Gastrocnemius medialis (tissue), 4 donors: ENCODE data around the gene PRKN. TPM values are rescaled to one million over a fixed set of nuclear protein-coding genes. Genes with fewer than 3 reads are reported as not detected.

ENCODE experiments used
- ATAC-seq, 2 donors: fragments of 150-250 bp; one replicate each; pipeline ENCODE4 v1.9.1; 2016
- DNase-seq, 2 donors: peaks; one replicate each; pipeline ENCODE4 v3.0.0-alpha.2; 2019
- H3K27ac ChIP-seq, 4 donors: fragments of 200-600 bp; sonication (generic); 1 replicate in 1 of 4; 2 replicates in 3 of 4; pipeline ENCODE4 v1.5.1; 2016 to 2018; ENCODE audit warnings: mild to moderate bottlenecking in 2 of 4, moderate library complexity in 1 of 4
- H3K27me3 ChIP-seq, 3 donors: fragments of 200-600 bp; sonication (generic) in 2 of 3; 1 replicate in 1 of 3; 2 replicates in 2 of 3; pipeline versions ENCODE4 v1.5.1 to v1.6.0; 2016 to 2019; ENCODE audit warnings: mild to moderate bottlenecking in 1 of 3, moderate library complexity in 1 of 3
- H3K36me3 ChIP-seq, 2 donors: fragments of 200-600 bp; sonication (generic) in 1 of 2; one replicate each; pipeline ENCODE4 v1.5.1; 2017 to 2018
- H3K4me1 ChIP-seq, 2 donors: fragments of 200-600 bp; sonication (generic) in 1 of 2; one replicate each; pipeline ENCODE4 v1.5.1; 2016 to 2017; ENCODE audit warnings: mild to moderate bottlenecking in 2 of 2
- H3K4me3 ChIP-seq, 4 donors: fragments of 200-600 bp; sonication (generic) in 3 of 4; 1 replicate in 1 of 4; 2 replicates in 3 of 4; pipeline ENCODE4 v1.5.1; 2016 to 2019; ENCODE audit warnings: mild to moderate bottlenecking in 2 of 4
- H3K9me3 ChIP-seq, 3 donors: fragments of 200-600 bp; sonication (generic) in 2 of 3; 1 replicate in 1 of 3; 2 replicates in 2 of 3; pipeline ENCODE4 v1.5.1; 2016 to 2019
- CTCF ChIP-seq, 5 experiments: fragments of 450-650 bp in 3 of 5; fragments of 200-600 bp in 2 of 5; sonication (generic) in 2 of 5; IDR thresholded peaks in 4 of 5; conservative IDR thresholded peaks in 1 of 5; 1 replicate in 4 of 5; 2 replicates in 1 of 5; pipeline ENCODE4 v1.5.1; 2016 to 2019; ENCODE audit warnings: antibody characterized with exemption in 5 of 5, mild to moderate bottlenecking in 3 of 5, moderate library complexity in 3 of 5
- POLR2A ChIP-seq, 2 donors: fragments of 450-650 bp; IDR thresholded peaks; one replicate each; pipeline ENCODE4 v1.6.1; 2017; ENCODE audit warnings: antibody characterized with exemption in 2 of 2, mild to moderate bottlenecking in 2 of 2, moderate library complexity in 2 of 2
- in situ Hi-C, 4 donors: fragments of 200-750 bp; cut with MboI; loops; one replicate each; pipeline versions ENCODE4 v1.15.0 to v1.8.0; 2017; ENCODE audit warnings: low sequenced_read_pairs in 4 of 4
- intact Hi-C: fragments of 100-400 bp; cut with DNase I; formaldehyde crosslinking; loops from one replicate; pipeline ENCODE4 v1.15.1; 2023; ENCODE audit warnings: low total_unique reads
- total RNA-seq, 4 donors: library from RNA; depleted of rRNA; stranded (reverse); fragments of >200 nt; gene quantifications; one replicate each; pipeline versions ENCODE4 v1.1.0 to v1.2.3, GENCODE V29; 2016

Gene PRKN
- total RNA-seq, 4 donors from 2014 or later: 8.4 to 21.6 (median 13.7) TPM

DNA sequence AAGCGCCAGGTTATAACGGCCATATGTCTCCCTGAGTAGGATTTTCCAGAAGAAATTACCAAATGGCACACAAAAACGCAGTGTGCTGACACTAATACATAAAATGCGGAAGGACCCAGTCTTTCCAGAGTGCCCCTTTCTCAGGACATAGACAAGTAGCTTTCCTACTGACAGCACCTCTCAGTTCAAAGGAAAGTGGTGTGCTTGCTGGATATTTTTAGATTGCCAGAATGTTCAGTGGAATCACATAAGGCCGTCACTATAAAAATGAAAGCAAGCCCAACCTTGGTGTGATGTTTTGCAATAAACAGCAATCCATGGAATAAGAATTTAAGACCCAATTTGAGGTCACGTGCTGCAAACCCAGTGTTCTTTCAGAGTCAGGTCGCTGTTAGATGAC lies 1318.2 kb downstream of the PRKN start:
- no peak for ATAC-seq
- no peak for DNase-seq
- Histone ChIP-seq H3K27ac (peak overlapping the region; percentile 14 to 67 (median 52)), H3K4me1 (peaks cover 28 to 41% of the 10 kb centered on the region in 2 donors), H3K36me3 (no peaks in the 10 kb centered on the region), H3K27me3 (no peaks in the 10 kb centered on the region), H3K9me3 (no peaks in the 10 kb centered on the region), H3K4me3 (no peak overlapping the region)
- intact Hi-C loops: no loop called here
- in situ Hi-C loops: loop anchor here in 2 of 4 donors (25.0 kb wide), 1 partner anchor 1328 kb away; the partner anchor contains the start of genes PACRG (in 2 of the 2) and PRKN (in 2 of the 2)
- TF ChIP-seq POLR2A (IDR thresholded peaks at IDR 0.05) (no peak), CTCF (IDR thresholded peaks at IDR 0.05 in 4 of 5, conservative IDR thresholded peaks at IDR 0.05 in 1 of 5) (no peak)

- Histone ChIP-seq H3K9me3 (no peaks in the 10 kb centered on the region), H3K27ac (peak overlapping the region in 1 of 4 donors; percentile 24), H3K27me3 (no peaks in the 10 kb centered on the region), H3K36me3 (no peaks in the 10 kb centered on the region), H3K4me1 (peaks cover 15 to 28% of the 10 kb centered on the region in 2 donors), H3K4me3 (no peak overlapping the region)
- DNase-seq (no peak), ATAC-seq (no peak)
- in situ Hi-C loops (loop anchor here in 2 of 4 donors (25.0 kb wide), 1 partner anchor 1329 kb away; the partner anchor contains the start of genes PACRG (in 2 of the 2) and PRKN (in 2 of the 2)), intact Hi-C loops (no loop called here)
- TF ChIP-seq POLR2A (IDR thresholded peaks at IDR 0.05) (no peak), CTCF (IDR thresholded peaks at IDR 0.05 in 4 of 5, conservative IDR thresholded peaks at IDR 0.05 in 1 of 5) (no peak)
These were observed 1319.5 kb downstream of the PRKN start for GRCh38 chr6:161408041-161408440.

DNA sequence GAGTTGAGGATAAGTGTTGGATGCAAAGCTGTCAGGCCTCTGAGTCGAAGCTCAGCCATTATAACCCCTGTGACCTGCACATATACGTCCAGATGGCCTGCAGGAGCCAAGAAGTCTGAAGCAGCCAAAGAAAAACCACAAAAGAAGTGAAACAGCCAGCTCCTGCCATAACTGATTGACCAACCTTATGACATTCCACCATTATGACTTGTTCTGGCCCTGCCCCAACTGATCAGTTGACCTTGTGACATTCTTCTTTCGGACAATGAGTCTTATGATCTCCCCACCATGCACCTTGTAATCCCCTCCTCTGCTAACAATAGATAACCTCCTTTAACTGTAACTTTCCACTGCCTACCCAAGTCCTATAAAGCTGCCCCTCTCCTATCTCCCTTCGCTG lies 1320.0 kb downstream of the PRKN start:
- ATAC-seq (no peak), DNase-seq (no peak)
- TF ChIP-seq CTCF (IDR thresholded peaks at IDR 0.05 in 4 of 5, conservative IDR thresholded peaks at IDR 0.05 in 1 of 5) (no peak), POLR2A (IDR thresholded peaks at IDR 0.05) (no peak)
- Histone ChIP-seq H3K36me3 (no peaks in the 10 kb centered on the region), H3K4me1 (peaks cover 11 to 23% of the 10 kb centered on the region in 2 donors), H3K4me3 (no peak overlapping the region), H3K9me3 (no peaks in the 10 kb centered on the region), H3K27ac (peak overlapping the region in 1 of 4 donors; percentile 24), H3K27me3 (no peaks in the 10 kb centered on the region)
- in situ Hi-C loops: loop anchor here in 2 of 4 donors (25.0 kb wide), 1 partner anchor 1330 kb away; the partner anchor contains the start of genes PACRG (in 2 of the 2) and PRKN (in 2 of the 2)
- intact Hi-C loops: no loop called here

GRCh38 chr6:161407115-161407514 lies 1320.5 kb downstream of the PRKN start:
- peaks cover 10 to 20% of the 10 kb centered on the region in 2 donors for H3K4me1 ChIP-seq
- ATAC-seq (no peak), DNase-seq (no peak)
- TF ChIP-seq CTCF (IDR thresholded peaks at IDR 0.05 in 4 of 5, conservative IDR thresholded peaks at IDR 0.05 in 1 of 5) (no peak), POLR2A (IDR thresholded peaks at IDR 0.05) (no peak)
- H3K27ac ChIP-seq: no peak overlapping the region
- no peaks in the 10 kb centered on the region for H3K36me3 ChIP-seq
- intact Hi-C loops: no loop called here
- no peak overlapping the region for H3K4me3 ChIP-seq
- in situ Hi-C loops: loop anchor here in 2 of 4 donors (25.0 kb wide), 1 partner anchor 1330 kb away; the partner anchor contains the start of genes PACRG (in 2 of the 2) and PRKN (in 2 of the 2)
- H3K27me3 ChIP-seq: no peaks in the 10 kb centered on the region
- H3K9me3 ChIP-seq: no peaks in the 10 kb centered on the region
